ENCODE results near the gene PTGR3.
"Not testable (repeated sequence)": the region's sequence is repeated elsewhere in the genome, so short reads cannot be mapped to it uniquely, and the experiment has no call there.

PTGR3 gene

DNA sequence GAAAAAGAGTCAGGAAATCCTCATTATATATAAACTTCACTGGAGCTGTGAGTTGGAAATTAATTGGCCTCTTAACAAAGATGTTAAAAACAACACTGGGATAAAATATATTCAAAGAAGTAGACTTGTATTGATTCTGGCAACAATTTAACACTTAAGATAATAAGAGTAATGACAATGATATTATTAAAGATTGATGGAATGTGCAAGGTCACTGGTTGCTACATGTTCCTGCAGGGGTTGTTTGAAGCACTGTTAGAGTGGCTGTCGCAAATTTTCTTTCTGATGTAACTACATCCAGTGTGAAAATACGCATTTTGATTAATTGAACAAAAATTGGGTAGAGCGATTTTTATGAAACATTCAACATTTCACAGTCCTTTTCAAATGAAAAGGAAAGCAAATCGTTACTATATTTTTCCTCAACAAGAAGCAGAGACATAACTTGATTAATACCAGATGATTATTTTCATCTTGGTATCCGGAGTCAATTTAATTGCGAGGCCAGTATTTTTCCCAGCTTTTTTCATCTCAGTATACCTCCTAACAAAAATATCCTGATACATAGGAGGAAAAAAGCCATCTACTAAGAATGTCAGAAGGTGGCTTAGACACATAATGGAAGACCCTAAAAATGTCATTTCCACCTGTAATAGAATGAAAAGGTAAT lies 6.1 kb downstream of the PTGR3 start:
- no peak for DNase-seq

DNA sequence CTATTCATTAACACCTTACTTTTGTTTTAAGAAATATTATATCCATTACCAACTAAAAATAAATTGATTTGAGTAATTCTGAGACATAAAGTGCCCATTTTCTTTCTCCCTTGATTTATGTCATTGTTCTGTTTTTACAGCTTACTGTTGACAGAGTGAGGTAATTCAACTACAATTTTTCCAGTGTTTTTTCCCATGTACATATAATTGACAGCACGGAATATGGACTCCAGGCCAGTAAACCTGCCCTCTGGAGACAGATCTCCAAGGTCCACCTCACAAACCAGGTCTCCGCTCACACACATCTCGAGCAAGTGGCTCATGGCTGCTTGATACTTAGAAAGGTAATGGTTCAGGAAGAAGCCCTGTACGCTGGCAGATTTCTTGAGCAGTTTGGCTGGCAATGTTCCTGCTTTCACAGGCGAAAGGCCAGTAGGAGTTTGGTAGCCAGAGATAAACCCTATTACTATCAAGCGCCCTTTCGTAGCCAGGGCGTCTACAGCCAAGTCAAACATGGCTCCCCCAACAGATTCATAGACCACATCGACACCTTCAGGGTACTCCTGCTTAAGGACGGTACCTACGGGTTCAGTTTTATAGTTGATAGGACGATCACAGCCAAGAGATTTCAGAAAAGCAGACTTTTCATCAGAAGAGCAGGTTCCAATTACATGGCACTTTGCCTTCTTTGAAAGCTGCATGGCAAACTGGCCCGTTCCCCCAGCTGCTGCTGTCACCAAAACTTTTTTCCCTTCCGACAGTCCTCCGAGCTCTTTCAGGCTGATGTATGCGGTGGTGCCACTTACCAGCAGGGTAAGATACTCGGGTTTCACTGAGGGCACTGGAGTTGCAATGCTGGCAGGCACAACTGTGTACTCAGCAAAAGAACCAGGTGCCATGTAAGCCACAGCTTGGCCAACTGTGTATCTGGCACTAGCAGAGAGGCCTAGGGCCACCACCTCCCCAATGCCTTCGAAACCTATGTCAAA lies 7.4 kb downstream of the PTGR3 start:
- DNase-seq = no peak

DNA sequence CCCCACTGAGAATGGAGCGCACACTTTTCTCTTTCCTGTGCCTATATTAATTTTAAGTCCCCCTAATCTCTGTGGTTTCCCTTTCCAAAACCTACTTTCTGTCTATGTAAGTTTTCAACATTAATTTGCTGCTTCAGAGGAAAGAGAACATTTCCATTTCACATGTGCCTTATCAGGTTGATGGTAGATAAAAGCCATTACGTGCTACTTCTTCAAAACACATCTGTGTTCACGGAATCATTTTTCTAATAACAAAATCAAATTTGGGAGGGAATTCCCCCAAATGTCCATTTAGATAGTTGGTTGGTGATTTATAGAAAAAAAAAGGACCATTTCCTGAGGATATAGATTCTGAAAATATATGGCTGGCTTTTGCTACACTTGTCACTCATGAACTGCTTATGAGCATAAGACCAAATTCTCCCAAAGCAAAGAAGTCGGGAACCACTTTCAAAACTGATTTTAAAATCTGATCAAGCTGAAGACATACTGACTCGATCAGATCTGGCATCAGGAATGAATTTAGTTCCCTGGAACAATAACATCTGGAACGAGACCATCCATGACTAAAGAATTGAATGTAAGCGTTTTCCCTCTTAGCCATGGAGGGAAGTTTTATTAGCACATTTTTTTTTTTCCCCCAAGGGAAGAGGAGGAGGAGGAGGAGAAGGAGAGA lies 8.2 kb downstream of the PTGR3 start:
- peak; percentile 36 for DNase-seq

DNA sequence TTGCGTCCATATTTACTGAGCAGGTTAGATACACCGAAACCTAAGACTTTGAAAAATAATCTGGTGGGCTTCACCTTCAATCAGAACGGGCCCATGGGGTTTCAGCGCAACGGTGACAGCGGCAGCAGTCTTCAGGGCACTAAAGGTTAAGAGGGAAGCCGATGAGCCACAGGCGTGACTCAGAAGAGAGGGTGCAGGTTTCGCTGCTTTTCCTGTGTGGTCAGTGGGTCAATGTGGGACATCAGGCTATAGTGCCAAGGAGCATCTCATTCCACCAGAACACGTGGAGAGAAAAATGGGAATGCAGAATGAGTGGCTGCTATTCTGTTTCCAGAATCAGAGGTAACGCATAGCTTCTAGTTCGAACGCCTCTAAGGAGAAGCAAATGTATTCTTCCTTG lies 8.9 kb downstream of the PTGR3 start:
- DNase-seq = no peak

DNA sequence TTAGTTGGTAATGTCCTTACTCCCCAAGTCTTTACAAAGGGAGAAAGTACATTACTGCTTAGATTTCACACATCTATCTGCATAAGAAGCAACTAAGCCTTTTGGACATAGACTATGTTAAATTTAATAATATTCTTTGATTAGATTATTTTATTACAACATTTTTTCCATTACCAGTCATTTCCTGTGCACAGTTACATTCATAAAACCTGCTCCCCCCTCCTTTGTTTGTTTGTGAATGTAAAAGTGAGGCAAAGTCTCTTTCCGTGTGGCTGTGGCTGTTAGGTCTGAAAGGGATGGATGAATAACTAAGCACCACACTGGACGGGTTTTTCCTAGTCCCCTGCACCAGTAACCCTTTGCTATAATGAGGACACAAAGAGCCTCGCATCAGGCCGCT lies 9.6 kb downstream of the PTGR3 start:
- no peak for DNase-seq

DNA sequence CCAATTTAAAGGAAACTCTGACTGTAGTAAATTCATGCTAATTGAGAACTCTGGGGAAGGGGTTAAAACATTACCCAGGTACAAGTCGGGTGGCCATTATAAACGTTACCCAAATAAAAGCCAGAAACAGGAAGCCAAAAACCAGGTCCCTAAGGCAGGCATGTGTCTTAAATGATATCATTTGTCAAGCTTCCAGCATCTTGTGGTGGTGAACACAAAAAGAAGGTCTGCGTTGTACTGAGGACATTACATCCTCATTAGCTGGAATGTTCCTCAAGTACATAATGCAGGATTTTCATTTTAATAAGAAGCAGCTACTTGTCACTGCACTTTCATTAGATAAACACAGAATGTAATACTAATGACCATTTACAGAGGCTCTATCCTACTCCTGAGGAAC lies 10.9 kb downstream of the PTGR3 start:
- peak; percentile 52 for DNase-seq

DNA sequence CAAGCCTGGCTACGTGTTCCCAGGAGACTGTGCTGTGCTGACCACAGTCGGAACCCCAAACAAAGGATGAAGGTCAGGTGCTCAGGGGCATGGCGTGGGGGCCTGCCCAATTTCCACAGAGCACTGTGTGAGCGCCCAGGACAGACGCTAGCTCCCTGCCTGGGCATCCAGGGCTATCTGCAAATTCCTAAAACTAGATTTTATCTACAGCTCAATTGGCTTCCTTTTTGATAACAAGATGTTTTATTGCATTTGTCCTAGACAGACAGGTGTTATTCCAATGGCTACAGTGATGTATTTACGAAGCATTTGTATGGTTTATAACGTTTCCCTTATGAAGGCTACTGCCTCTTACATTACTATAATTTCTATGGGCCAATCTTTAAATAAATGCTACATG lies 16.0 kb downstream of the PTGR3 start:
- DNase-seq = no peak

DNA sequence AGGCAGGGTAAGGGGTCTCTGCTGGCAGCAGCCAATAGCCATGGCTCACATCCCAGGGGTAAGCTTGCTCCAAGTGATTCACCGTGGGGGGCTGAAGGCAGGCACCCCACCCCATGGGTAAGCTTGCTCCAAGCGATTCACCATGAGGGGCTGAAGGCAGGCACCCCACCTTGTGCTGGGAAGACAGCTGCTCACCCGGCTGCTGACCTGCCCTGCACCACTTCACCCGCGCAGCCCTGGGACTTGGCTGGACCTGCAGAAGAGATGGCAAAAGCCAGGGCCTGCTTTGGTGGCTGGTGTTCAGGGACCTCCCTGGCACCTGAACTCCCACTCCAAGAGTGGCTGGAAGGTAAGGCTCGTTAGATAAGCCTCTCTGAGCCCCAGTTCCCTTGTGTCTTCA lies 19.2 kb downstream of the PTGR3 start:
- DNase-seq = no peak

DNA sequence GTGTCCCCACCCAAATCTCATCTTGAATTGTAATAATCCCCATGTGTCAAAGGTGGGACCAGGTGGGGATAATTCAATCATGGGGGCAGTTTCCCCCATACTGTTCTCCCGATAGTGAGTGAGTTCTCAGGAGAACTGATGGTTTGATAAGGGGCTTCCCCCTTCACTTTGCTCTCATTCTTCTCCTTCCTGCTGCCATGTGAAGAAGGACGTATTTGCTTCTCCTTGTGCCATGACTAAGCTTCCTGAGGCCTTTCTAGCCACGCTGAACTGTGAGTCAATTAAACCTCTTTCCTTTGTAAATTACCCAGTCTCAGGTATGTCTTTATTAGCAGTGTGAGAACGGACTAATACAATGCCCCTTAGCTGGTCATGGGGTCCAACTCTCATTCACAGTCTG lies 21.2 kb downstream of the PTGR3 start:
- DNase-seq = not testable (repeated sequence)

DNA sequence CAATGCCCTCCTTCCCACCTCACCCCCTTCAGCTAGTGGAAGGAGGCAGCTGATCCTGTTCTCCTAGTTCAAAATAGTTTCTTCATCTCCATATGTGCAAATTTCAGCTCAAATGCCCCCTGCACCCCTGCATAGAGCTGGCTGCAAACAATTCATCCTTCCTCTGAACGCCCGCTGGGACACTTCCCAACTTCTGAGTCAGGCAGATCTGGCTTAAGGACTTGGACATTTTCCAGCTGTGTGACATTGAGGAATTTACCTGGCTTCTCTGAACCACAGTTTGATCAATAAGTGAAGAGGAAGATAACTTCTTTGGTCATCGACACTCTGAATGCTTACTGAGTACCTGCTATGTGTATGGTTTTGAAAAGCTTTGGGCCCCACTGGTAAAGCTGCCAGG lies 23.5 kb downstream of the PTGR3 start:
- no peak for DNase-seq

DNA sequence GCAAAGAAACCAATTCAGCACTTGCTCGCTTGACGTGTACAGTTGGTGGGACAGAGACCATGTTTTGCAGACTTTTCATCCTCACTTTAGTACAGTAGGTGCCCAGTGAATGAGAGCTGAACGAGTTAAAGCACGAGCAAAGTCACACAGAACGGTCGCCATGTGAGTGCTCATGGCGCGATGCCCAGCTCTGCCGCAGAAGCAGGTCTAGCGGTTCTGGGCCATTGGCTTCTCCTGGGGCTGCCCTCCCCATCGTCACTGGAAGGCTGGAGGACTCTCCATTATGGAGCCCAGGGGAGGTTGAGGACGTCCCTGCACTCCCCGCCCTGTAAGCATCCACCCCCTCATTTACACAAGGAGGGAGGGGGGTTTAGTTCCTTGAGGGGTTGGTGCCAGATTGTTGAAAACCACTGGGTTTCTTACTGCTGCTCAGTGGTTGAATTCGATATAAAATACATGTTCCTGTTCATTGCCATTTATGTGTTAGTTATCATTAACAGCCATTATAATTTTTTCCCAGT lies 24.9 kb downstream of the PTGR3 start:
- no peak for DNase-seq

DNA sequence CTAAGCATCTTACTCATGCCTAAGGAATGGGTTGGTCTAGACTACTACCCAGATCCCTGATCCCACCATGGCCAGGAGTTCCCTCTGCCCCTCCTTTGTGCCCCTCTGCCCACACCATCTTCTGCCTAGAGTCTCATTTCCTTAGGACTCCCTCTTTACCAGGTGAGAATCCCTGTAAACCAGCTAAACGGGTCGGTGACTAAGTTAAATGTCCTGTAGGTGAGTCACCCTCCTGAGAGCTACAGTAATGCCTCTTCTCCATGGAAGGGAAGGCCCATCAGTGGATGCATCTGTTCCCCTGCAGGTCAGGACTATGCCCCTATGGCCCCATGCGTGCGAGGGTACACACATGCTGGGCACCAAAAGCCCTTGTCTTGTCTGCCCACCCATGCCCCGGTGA lies 25.4 kb downstream of the PTGR3 start:
- DNase-seq = no peak

DNA sequence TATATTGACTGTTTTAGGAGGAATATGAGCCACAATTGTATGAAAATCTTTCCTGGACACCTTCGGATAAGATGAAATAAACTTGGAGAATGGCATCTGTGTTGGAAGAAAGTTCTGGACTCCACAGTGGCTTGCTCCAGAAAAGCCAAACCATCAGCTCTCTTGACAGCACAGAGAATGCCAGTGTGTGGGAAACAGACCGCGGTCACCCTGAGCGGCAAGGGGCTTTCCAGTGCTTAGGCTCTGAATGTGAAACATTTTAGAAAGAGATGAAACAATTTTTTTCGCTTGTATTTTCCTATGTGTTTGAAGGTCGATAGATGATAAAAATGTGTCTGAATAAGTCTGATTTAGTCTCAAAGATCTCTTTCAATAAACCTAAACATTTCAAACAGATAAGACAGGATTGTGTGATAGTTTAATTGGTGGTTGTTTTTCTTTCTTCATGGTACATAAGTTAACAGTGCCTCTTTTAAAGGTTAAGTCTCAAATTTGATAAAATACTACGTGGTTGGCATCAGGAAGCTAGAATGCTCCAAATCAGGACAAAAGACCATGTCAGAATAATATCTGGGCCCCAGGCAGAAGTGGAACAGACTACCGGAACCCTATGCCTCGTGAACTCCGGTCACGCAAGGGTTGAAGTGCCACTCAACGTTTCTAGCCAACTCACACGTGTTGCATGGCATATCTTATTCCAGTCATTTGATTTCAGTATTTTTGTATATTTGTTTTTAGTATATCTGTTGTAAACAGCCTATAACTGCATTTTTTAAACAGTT lies 28.9 kb downstream of the PTGR3 start:
- DNase-seq = no peak

DNA sequence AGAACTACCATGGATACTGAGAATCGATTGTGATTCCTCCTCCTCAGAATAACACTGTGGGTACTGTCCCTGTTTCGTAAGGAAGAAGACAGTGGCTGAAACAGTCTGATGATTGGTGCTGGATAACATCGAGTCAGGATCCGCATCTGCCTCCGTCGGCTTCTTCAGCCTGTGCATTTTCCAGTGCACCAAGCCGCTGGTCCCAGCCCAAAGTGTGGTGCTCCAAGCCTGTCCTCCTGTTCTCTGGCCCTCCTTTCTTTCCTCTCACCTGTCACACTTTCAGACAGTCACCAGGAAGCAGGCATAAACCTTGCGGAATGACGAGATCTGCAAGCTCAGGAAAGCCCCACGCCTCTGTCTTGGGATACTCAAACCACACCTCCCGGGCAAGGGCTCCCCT lies 30.6 kb downstream of the PTGR3 start:
- DNase-seq = no peak

DNA sequence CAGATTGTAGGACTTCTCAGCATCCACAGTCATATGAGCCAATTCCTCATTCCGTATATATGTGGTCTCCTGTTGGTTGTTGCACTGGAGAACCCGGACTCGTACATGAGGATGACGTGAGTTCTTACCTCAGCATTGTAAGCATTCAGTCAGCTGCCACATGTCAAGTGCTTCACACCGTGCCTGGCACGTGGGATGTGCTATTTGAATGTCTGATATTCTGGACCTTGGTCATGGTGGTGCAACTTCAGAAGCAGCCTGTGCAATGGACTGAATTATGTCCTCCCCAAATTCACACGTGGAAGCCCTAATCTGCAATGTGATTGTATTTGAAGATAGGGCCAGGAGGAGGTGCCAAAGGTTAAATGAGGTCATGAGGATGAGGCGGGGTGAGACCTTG lies 32.1 kb downstream of the PTGR3 start:
- no peak for DNase-seq

DNA sequence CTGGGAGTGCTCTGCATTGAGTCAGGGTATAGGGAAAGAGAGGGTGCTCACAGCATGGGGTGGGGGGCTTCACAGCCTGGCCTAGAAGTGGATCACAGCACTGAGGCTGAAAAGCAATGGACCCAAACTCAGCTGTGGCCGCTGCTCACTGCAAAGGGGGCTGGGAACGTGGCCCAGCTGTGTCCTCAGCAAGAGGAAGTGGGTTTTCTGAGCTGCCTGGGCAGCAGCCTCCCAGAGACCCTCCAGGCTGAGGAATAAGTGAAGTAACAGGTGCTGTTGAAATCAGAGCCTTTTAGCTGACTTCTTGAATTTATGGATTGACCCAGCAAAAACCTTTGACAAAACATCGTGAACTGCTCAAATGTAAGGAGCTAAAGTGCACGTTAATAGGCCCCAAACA lies 35.2 kb downstream of the PTGR3 start:
- no peak for DNase-seq

DNA sequence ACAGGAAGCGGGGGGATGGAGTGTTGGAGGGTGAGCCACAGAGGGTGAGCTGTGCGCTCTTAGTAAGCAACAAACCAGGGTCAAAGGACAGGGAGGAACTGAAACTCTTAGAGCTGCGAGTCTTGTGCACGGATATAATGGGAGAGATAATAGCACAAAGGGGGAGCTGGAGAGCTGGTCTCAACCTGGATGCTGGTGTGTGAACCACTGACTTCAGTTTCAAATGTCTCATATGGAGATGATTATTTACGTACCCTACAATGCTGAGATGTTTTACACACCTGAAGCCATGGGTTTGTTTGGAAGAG lies 35.9 kb downstream of the PTGR3 start:
- DNase-seq = no peak

DNA sequence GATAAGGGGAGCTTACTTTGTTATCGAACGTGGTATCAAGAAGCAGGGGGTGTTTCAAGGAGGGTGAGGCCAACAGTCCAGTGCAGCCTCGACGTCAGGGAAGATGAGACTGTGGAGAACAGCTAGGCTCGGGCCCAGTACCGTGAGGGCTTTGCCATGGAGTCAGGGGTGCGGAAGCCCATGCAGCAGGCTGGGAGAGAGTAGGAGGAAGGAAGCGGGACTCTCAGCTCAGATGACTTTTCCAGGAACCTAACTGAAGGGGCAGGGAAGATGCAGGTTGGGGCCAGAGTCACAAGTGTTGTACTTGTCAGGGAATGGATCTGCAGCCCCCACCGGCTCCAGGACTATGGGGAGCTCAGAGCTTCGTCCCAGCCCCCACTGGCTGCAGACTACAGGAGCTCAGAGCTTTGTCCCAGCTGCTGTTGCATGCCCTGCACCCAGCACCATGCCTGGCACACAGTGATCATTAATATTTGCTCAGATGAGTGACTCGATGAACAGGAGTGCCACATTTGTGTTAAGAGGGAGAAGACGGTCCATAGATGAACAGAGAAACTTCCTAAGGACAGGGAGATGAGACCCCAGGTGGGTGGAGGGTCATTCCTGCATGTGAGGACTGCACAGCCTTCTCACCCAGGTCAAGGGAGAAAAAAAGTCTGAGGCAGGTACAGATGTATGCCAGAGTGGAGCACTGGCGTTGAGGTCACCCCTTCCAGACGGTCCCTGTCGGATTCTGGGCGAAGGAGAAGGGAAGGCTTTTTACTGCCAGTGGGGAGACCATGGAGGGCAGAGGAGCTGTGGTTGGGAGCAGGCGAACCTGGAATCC lies 36.4 kb downstream of the PTGR3 start:
- DNase-seq = no peak

DNA sequence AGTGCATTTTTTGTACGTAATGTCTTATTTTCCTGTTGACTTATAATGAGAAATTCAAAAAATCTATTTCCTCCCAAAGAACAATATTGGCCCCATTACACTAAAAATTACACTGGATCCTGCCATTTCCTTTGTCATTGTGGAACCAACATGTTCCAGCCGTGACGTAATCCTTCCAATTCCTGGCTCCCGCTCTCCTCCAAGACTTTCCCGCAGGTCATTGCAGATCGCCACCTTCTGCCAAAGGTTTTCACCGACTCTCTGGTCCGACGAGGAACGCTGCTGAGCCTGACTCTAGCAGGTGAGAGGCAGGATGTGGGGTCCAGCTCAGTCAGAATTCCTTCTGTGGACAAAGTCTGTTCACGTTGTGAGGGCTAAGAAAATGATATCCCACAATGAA lies 38.0 kb downstream of the PTGR3 start:
- no peak for DNase-seq

DNA sequence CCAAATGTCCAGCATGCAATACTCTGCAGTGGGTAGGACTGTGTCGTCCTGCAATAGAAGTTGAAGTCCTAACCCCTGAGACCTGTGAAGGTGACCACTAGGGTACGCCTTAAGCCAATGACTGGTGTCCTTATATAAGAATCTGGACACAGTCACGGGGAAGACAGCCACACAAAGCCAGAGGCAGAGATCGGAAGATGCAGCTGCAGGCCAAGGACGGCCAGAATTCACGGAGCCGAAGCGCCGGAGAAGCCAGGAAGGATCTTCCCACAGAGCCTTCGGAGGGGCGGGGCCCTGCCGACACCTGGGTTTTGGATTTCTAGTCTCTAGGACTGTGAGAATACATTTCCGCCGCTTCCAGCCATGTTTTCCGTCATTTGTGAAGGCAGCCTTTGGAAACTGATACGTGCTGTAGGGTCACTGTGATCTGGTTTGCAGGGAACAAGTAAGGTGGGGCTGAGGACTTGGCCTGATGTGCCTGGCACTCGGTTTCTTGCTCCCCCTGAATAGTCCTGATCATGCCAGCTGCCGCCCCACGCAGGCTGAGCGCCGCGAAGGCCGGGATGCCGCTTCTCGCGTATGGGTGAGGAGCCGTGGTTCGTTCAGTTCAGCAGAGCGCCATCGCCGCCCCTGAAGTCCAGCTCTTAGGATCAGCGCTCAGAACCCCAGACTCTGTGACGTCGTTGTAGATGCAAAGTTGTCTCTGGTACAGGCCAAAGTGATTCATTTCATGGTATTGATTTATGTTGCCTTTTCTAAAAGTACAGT lies 38.7 kb downstream of the PTGR3 start:
- DNase-seq = no peak

DNA sequence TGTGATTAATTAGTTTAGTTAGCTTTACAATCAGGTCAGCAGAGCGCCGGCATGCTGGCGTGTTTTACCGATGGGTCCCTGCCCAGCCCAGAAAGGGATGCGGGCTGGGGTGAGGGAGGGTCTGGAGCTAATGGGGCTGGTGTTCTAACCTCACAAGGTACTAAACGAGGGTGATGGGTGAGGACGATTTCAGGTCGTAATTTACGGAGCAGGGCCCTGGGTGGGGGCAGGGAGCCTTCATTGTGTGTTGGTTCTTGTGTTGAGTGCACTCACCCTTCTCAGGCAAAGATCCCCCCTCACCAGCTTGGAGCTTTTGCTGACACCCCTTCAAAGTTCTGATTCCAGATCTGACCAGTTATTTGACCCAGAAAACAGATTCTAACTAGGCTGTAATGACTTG lies 39.5 kb downstream of the PTGR3 start:
- DNase-seq = no peak

Measured in fibroblast of skin of abdomen (primary cell).